SU-DHL-6 (cell line): ENCODE results near the gene PTPN6.
A peak's percentile ranks its signal among the peaks of the same experiment; 100 is the strongest.

Experiments used
- H2AFZ ChIP-seq: fragments of 200-600 bp; sonication (generic); 2 replicates; pipeline ENCODE4 v1.6.1; 2014; ENCODE audit warnings: low read depth, mild to moderate bottlenecking, moderate library complexity, mixed read lengths, antibody characterized with exemption, low read length; ENCODE audit not compliant: severe bottlenecking
- H3F3A ChIP-seq: fragments of 200-600 bp; shearing (Covaris generic); 2 replicates; pipeline ENCODE4 v1.6.0; 2016; ENCODE audit warnings: antibody characterized with exemption, mild to moderate bottlenecking; ENCODE audit not compliant: insufficient read depth
- H3K27ac ChIP-seq: fragments of 200-600 bp; sonication (generic); 2 replicates; pipeline ENCODE4 v1.5.1; 2016; ENCODE audit warnings: low read depth, mild to moderate bottlenecking, low read length, moderate library complexity, mixed read lengths
- H3K27me3 ChIP-seq: fragments of 200-600 bp; sonication (generic), shearing (Covaris generic); 2 replicates; pipeline ENCODE4 v1.6.0; 2014; ENCODE audit warnings: mild to moderate bottlenecking, low read length
- H3K36me3 ChIP-seq: fragments of 200-600 bp; sonication (generic); 2 replicates; pipeline ENCODE4 v1.6.1; 2014; ENCODE audit warnings: mild to moderate bottlenecking, low read length, mixed read lengths
- H3K4me2 ChIP-seq: fragments of 300-600, 200-600 bp; shearing (Covaris generic), sonication (generic); 2 replicates; pipeline ENCODE4 v1.6.0; 2014; ENCODE audit warnings: low read length, low read depth, mild to moderate bottlenecking; ENCODE audit not compliant: poor library complexity, severe bottlenecking
- H3K4me3 ChIP-seq: fragments of 200-600 bp; sonication (generic); 2 replicates; pipeline ENCODE4 v1.5.1; 2014; ENCODE audit warnings: antibody characterized with exemption, low read length, mild to moderate bottlenecking, mixed read lengths; ENCODE audit not compliant: insufficient read depth, poor library complexity, severe bottlenecking
- H3K79me2 ChIP-seq: fragments of 200-600 bp; sonication (generic); 2 replicates; pipeline ENCODE4 v1.6.1; 2014; ENCODE audit warnings: mild to moderate bottlenecking, low read length, moderate library complexity; ENCODE audit not compliant: insufficient read depth
- H3K9ac ChIP-seq: fragments of 200-600 bp; sonication (generic); 2 replicates; pipeline ENCODE4 v1.7.0; 2014; ENCODE audit warnings: mild to moderate bottlenecking, low read length
- H3K9me2 ChIP-seq: fragments of 200-600 bp; sonication (generic); replicated peaks from 2 replicates; pipeline ENCODE4 v1.6.1; 2014; ENCODE audit warnings: low read length; ENCODE audit not compliant: insufficient read depth
- H3K9me3 ChIP-seq: fragments of 200-600 bp; sonication (generic); 2 replicates; pipeline ENCODE4 v1.6.1; 2014; ENCODE audit warnings: low read length, mixed read lengths; ENCODE audit not compliant: insufficient read depth
- H4K20me1 ChIP-seq: fragments of 200-600 bp; sonication (generic); 2 replicates; pipeline ENCODE4 v1.6.1; 2014; ENCODE audit warnings: low read depth, mild to moderate bottlenecking, antibody characterized with exemption, low read length, moderate library complexity, mixed read lengths
- EZH2phosphoT487 ChIP-seq: fragments of 200-600 bp; sonication (generic), shearing (Covaris generic); conservative IDR thresholded peaks from 2 replicates; pipeline ENCODE4 v1.6.1; 2018; ENCODE audit warnings: mild to moderate bottlenecking, antibody characterized with exemption, low read length, moderate library complexity, mixed read lengths
- TF ChIP-seq, protein P1 (sequence below): fragments of 200-600 bp; sonication (generic); IDR thresholded peaks from one replicate; pipeline ENCODE4 v1.5.1; 2017; ENCODE audit warnings: antibody characterized with exemption, mild to moderate bottlenecking, low read length, moderate library complexity; ENCODE audit not compliant: insufficient read depth, poor library complexity, severe bottlenecking

PTPN6 gene

DNA sequence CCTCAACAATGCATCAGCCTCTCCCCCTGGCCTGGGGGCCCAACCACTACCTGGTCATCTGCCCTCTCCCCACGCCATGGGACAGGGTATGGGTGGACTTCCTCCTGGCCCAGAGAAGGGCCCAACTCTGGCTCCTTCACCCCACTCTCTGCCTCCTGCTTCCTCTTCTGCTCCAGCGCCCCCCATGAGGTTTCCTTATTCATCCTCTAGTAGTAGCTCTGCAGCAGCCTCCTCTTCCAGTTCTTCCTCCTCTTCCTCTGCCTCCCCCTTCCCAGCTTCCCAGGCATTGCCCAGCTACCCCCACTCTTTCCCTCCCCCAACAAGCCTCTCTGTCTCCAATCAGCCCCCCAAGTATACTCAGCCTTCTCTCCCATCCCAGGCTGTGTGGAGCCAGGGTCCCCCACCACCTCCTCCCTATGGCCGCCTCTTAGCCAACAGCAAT, 14.9 kb upstream of the PTPN6 start:
- no peak overlapping the region for H3K27ac ChIP-seq
- H3K79me2 ChIP-seq: no peaks in the 10 kb centered on the region
- peak overlapping the region; percentile 92 for H3K9ac ChIP-seq
- H3K4me3 ChIP-seq: peak overlapping the region; percentile 61
- TF ChIP-seq EZH2phosphoT487: no peak
- TF ChIP-seq, protein P1, sequence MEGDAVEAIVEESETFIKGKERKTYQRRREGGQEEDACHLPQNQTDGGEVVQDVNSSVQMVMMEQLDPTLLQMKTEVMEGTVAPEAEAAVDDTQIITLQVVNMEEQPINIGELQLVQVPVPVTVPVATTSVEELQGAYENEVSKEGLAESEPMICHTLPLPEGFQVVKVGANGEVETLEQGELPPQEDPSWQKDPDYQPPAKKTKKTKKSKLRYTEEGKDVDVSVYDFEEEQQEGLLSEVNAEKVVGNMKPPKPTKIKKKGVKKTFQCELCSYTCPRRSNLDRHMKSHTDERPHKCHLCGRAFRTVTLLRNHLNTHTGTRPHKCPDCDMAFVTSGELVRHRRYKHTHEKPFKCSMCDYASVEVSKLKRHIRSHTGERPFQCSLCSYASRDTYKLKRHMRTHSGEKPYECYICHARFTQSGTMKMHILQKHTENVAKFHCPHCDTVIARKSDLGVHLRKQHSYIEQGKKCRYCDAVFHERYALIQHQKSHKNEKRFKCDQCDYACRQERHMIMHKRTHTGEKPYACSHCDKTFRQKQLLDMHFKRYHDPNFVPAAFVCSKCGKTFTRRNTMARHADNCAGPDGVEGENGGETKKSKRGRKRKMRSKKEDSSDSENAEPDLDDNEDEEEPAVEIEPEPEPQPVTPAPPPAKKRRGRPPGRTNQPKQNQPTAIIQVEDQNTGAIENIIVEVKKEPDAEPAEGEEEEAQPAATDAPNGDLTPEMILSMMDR: no peak
- H3K9me3 ChIP-seq: no peaks in the 10 kb centered on the region
- no peaks in the 10 kb centered on the region for H3K36me3 ChIP-seq
- no peak overlapping the region for H2AFZ ChIP-seq
- H4K20me1 ChIP-seq: no peaks in the 10 kb centered on the region
- no peaks in the 10 kb centered on the region for H3K27me3 ChIP-seq
- no peaks in the 10 kb centered on the region for H3K9me2 ChIP-seq
- peaks cover 8% of the 10 kb centered on the region; the same call in 1 of the 2 replicates for H3F3A ChIP-seq
- H3K4me2 ChIP-seq: peak overlapping the region; percentile 71

DNA sequence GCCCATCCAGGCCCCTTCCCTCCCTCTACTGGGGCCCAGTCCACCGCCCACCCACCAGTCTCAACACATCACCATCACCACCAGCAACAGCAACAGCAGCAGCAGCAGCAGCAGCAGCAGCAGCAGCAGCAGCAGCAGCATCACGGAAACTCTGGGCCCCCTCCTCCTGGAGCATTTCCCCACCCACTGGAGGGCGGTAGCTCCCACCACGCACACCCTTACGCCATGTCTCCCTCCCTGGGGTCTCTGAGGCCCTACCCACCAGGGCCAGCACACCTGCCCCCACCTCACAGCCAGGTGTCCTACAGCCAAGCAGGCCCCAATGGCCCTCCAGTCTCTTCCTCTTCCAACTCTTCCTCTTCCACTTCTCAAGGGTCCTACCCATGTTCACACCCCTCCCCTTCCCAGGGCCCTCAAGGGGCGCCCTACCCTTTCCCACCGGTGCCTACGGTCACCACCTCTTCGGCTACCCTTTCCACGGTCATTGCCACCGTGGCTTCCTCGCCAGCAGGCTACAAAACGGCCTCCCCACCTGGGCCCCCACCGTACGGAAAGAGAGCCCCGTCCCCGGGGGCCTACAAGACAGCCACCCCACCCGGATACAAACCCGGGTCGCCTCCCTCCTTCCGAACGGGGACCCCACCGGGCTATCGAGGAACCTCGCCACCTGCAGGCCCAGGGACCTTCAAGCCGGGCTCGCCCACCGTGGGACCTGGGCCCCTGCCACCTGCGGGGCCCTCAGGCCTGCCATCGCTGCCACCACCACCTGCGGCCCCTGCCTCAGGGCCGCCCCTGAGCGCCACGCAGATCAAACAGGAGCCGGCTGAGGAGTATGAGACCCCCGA, 14.3 kb upstream of the PTPN6 start:
- H3F3A ChIP-seq: peaks cover 8% of the 10 kb centered on the region; the same call in 1 of the 2 replicates
- no peak overlapping the region for H2AFZ ChIP-seq
- H4K20me1 ChIP-seq: no peaks in the 10 kb centered on the region
- TF ChIP-seq, protein P1: peak; percentile 10
- TF ChIP-seq EZH2phosphoT487: no peak
- no peaks in the 10 kb centered on the region for H3K36me3 ChIP-seq
- no peaks in the 10 kb centered on the region for H3K27me3 ChIP-seq
- H3K9ac ChIP-seq: peak overlapping the region; percentile 92
- H3K9me2 ChIP-seq: no peaks in the 10 kb centered on the region
- H3K9me3 ChIP-seq: no peaks in the 10 kb centered on the region
- H3K27ac ChIP-seq: peak overlapping the region; percentile 86
- H3K4me2 ChIP-seq: peak overlapping the region; percentile 71
- no peaks in the 10 kb centered on the region for H3K79me2 ChIP-seq
- peak overlapping the region; percentile 61 for H3K4me3 ChIP-seq

DNA sequence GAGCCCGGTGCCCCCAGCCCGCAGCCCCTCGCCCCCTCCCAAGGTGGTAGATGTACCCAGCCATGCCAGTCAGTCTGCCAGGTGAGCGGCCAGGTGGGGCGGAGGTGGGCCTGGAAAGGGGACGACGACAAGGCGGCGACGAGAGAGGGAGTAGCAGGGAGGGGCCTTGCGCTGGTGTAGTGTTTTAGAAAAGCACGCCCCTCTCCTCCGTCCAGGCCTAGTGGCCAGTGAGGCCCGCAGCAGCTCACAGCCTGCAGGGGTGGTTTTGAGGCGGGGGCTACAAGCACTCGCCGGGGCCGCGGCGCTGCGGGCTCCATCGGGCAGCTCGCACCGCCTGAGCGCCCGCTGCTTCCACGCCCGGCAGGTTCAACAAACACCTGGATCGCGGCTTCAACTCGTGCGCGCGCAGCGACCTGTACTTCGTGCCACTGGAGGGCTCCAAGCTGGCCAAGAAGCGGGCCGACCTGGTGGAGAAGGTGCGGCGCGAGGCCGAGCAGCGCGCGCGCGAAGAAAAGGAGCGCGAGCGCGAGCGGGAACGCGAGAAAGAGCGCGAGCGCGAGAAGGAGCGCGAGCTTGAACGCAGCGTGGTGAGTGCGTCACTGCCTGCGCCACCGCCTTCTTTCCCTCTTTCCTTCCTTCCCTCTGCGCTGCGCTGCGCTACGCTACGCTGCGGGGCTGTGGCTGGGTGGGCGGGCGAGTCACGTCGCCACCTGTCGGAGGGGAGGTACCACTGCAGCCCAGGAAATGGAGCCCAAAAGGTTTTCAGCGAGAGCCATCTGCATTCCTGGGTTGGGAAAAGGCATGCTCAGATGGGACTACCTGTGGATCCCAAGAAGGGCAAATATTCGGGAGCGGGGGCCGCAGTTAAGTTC, 13.4 kb upstream of the PTPN6 start:
- H3K9me3 ChIP-seq: no peaks in the 10 kb centered on the region
- peaks cover 8% of the 10 kb centered on the region; the same call in 1 of the 2 replicates for H3F3A ChIP-seq
- H2AFZ ChIP-seq: peak overlapping the region; percentile 52
- peak overlapping the region; percentile 71 for H3K4me2 ChIP-seq
- H3K4me3 ChIP-seq: peak overlapping the region; percentile 61
- no peaks in the 10 kb centered on the region for H3K36me3 ChIP-seq
- H3K9me2 ChIP-seq: no peaks in the 10 kb centered on the region
- H3K27me3 ChIP-seq: no peaks in the 10 kb centered on the region
- TF ChIP-seq, protein P1: peak; percentile 95
- TF ChIP-seq EZH2phosphoT487: no peak
- peak overlapping the region; percentile 86 for H3K27ac ChIP-seq
- no peaks in the 10 kb centered on the region for H4K20me1 ChIP-seq
- H3K79me2 ChIP-seq: no peaks in the 10 kb centered on the region
- peak overlapping the region; percentile 92 for H3K9ac ChIP-seq
